Loucy (cell line): ENCODE data around the gene C9orf85.
A peak's percentile ranks its signal among the peaks of the same experiment; 100 is the strongest.

Source experiments
- H2AFZ ChIP-seq: fragments of 200-600 bp; sonication (generic); 2 replicates; pipeline ENCODE4 v1.6.0; 2016; ENCODE audit warnings: antibody characterized with exemption, mild to moderate bottlenecking, low read length, moderate library complexity
- H3F3A ChIP-seq: fragments of 200-600 bp; 2 replicates; pipeline ENCODE4 v1.6.0; 2016; ENCODE audit warnings: antibody characterized with exemption, low read depth, mild to moderate bottlenecking
- H3K27me3 ChIP-seq: fragments of 200-600 bp; sonication (generic); 2 replicates; pipeline ENCODE4 v1.6.1; 2014; ENCODE audit warnings: low read length, mild to moderate bottlenecking; ENCODE audit not compliant: insufficient read depth, poor library complexity, severe bottlenecking
- H3K36me3 ChIP-seq: fragments of 200-600 bp; sonication (generic); 2 replicates; pipeline ENCODE4 v1.6.1; 2016; ENCODE audit warnings: low read length; ENCODE audit not compliant: insufficient read depth
- H3K4me1 ChIP-seq: fragments of 200-600 bp; sonication (generic); 2 replicates; pipeline ENCODE4 v1.5.1; 2014; ENCODE audit warnings: low read length, mild to moderate bottlenecking; ENCODE audit not compliant: insufficient read depth, poor library complexity, severe bottlenecking
- H3K4me2 ChIP-seq: fragments of 200-600 bp; sonication (generic); 2 replicates; pipeline ENCODE4 v1.6.0; 2014; ENCODE audit warnings: antibody characterized with exemption, low read length, low read depth, mild to moderate bottlenecking; ENCODE audit not compliant: poor library complexity, severe bottlenecking
- H3K4me3 ChIP-seq: fragments of 200-600 bp; sonication (generic); 2 replicates; pipeline ENCODE4 v1.5.1; 2014; ENCODE audit warnings: low read length, mild to moderate bottlenecking, mixed read lengths; ENCODE audit not compliant: poor library complexity, severe bottlenecking
- H3K79me2 ChIP-seq: fragments of 200-600 bp; sonication (generic); 2 replicates; pipeline ENCODE4 v1.6.1; 2014; ENCODE audit warnings: low read length; ENCODE audit not compliant: insufficient read depth
- H3K9ac ChIP-seq: fragments of 200-600 bp; sonication (generic); 2 replicates; pipeline ENCODE4 v1.6.0; 2014; ENCODE audit warnings: mild to moderate bottlenecking, low read depth, low read length, moderate library complexity; ENCODE audit not compliant: poor library complexity, severe bottlenecking
- H3K9me2 ChIP-seq: fragments of 200-600 bp; sonication (generic); replicated peaks from 2 replicates; pipeline ENCODE4 v1.6.1; 2016; ENCODE audit warnings: low read depth, low read length, mixed read lengths
- H3K9me3 ChIP-seq: fragments of 200-600 bp; sonication (generic); 2 replicates; pipeline ENCODE4 v1.6.1; 2014; ENCODE audit warnings: mild to moderate bottlenecking, antibody characterized with exemption, low read length, low read depth; ENCODE audit not compliant: insufficient read depth
- H4K20me1 ChIP-seq: fragments of 200-600 bp; sonication (generic); 2 replicates; pipeline ENCODE4 v1.6.0; 2014; ENCODE audit warnings: antibody characterized with exemption, low read length, mild to moderate bottlenecking; ENCODE audit not compliant: insufficient read depth, poor library complexity, severe bottlenecking
- EZH2phosphoT487 ChIP-seq: fragments of 200-600 bp; IDR thresholded peaks from 2 replicates; pipeline ENCODE4 v1.6.1; 2018; ENCODE audit warnings: antibody characterized with exemption, mild to moderate bottlenecking, moderate library complexity, borderline replicate concordance
- TF ChIP-seq, protein P1 (sequence below): fragments of 200-600 bp; sonication (generic); conservative IDR thresholded peaks from 2 replicates; pipeline ENCODE4 v1.5.1; 2014; ENCODE audit warnings: mild to moderate bottlenecking, antibody characterized with exemption, low read length

The C9orf85 gene

GRCh38 chr9:71886015-71886414 is 25.4 kb upstream of the C9orf85 start:
- Histone ChIP-seq H3K27me3 (peaks cover 6% of the 10 kb centered on the region), H4K20me1 (peaks cover 84% of the 10 kb centered on the region), H3K9me3 (peaks cover 11% of the 10 kb centered on the region; the same call in 1 of the 2 replicates), H3K9ac (no peak overlapping the region), H3K4me3 (no peak overlapping the region), H2AFZ (no peak overlapping the region), H3K9me2 (no peaks in the 10 kb centered on the region), H3K79me2 (peaks cover 100% of the 10 kb centered on the region), H3K36me3 (peaks cover 37% of the 10 kb centered on the region), H3K4me2 (no peak overlapping the region), H3F3A (0 out of 2 replicates have a peak, but pooled peaks cover 6% of the 10 kb centered on the region), H3K4me1 (peaks cover 32% of the 10 kb centered on the region)
- TF ChIP-seq, protein P1, sequence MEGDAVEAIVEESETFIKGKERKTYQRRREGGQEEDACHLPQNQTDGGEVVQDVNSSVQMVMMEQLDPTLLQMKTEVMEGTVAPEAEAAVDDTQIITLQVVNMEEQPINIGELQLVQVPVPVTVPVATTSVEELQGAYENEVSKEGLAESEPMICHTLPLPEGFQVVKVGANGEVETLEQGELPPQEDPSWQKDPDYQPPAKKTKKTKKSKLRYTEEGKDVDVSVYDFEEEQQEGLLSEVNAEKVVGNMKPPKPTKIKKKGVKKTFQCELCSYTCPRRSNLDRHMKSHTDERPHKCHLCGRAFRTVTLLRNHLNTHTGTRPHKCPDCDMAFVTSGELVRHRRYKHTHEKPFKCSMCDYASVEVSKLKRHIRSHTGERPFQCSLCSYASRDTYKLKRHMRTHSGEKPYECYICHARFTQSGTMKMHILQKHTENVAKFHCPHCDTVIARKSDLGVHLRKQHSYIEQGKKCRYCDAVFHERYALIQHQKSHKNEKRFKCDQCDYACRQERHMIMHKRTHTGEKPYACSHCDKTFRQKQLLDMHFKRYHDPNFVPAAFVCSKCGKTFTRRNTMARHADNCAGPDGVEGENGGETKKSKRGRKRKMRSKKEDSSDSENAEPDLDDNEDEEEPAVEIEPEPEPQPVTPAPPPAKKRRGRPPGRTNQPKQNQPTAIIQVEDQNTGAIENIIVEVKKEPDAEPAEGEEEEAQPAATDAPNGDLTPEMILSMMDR: no peak

GRCh38 chr9:71886541-71886940 is 24.9 kb upstream of the C9orf85 start:
- no peak overlapping the region for H3K9ac ChIP-seq
- H2AFZ ChIP-seq: no peak overlapping the region
- H3K4me3 ChIP-seq: no peak overlapping the region
- H3K4me1 ChIP-seq: peaks cover 36% of the 10 kb centered on the region
- no peak overlapping the region for H3K4me2 ChIP-seq
- H3K9me3 ChIP-seq: peaks cover 11% of the 10 kb centered on the region; the same call in 1 of the 2 replicates
- H3F3A ChIP-seq: 0 out of 2 replicates have a peak, but pooled peaks cover 6% of the 10 kb centered on the region
- H3K36me3 ChIP-seq: peaks cover 31% of the 10 kb centered on the region
- no peak for TF ChIP-seq EZH2phosphoT487
- TF ChIP-seq, protein P1: no peak
- peaks cover 6% of the 10 kb centered on the region for H3K27me3 ChIP-seq
- no peaks in the 10 kb centered on the region for H3K9me2 ChIP-seq
- H4K20me1 ChIP-seq: peaks cover 84% of the 10 kb centered on the region
- H3K79me2 ChIP-seq: peaks cover 100% of the 10 kb centered on the region

DNA sequence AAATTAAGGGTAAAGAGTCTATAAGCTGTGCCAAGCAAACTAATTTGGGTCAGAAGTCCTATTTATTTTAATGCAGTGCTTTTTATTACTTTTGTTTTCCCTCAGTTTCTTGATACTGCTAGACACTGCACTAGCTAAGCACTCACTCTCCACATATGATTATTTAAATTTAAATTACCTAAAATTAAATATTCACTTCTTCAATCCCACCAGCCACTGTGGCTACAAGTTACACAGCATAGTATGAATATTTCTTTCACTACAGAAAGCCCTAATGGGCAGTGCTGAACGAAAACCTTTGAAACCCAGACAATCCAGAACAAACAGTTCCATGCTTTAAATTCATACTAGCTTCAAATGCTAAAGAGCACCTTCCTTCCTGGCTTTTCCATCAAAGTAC is 24.1 kb upstream of the C9orf85 start:
- no peak overlapping the region for H3K4me3 ChIP-seq
- H3K9me3 ChIP-seq: peaks cover 11% of the 10 kb centered on the region; the same call in 1 of the 2 replicates
- H2AFZ ChIP-seq: no peak overlapping the region
- no peaks in the 10 kb centered on the region for H3K9me2 ChIP-seq
- peak overlapping the region; percentile 37 for H3K4me2 ChIP-seq
- peaks cover 82% of the 10 kb centered on the region for H4K20me1 ChIP-seq
- no peak for TF ChIP-seq EZH2phosphoT487
- TF ChIP-seq, protein P1: no peak
- peaks cover 42% of the 10 kb centered on the region for H3K4me1 ChIP-seq
- H3K79me2 ChIP-seq: peaks cover 100% of the 10 kb centered on the region
- peaks cover 6% of the 10 kb centered on the region for H3K27me3 ChIP-seq
- H3K36me3 ChIP-seq: peaks cover 24% of the 10 kb centered on the region
- H3F3A ChIP-seq: 0 out of 2 replicates have a peak, but pooled peaks cover 6% of the 10 kb centered on the region
- no peak overlapping the region for H3K9ac ChIP-seq
